T-cell (primary cell): ENCODE measurements around the gene PRR5. TPM values are rescaled to one million over a fixed set of nuclear protein-coding genes. Genes with fewer than 3 reads are reported as not detected.

ENCODE experiments used
- ATAC-seq, 4 experiments: fragments of 200-7000 bp in 3 of 4; fragments of 150-1000 bp in 1 of 4; cut with Tn5 transposase; replicated peaks in 1 of 4; 1 replicate in 3 of 4; 2 replicates in 1 of 4; pipeline ENCODE4 v1.10.0; 2021; ENCODE audit warnings: moderate library complexity in 3 of 4, mild to moderate bottlenecking in 2 of 4, moderate number of reproducible peaks in 1 of 4
- CTCF ChIA-PET, 2 donors: fragments of 300-600 bp; sonication (Branson Sonifier 250); formaldehyde crosslinking; loops; one replicate each; lab custom pipeline; 2022; ENCODE audit warnings: antibody characterized with exemption in 2 of 2; lab: Charles Lee
- POLR2A ChIA-PET, 2 donors: fragments of 300-600 bp; sonication (Branson Sonifier 250); formaldehyde crosslinking; loops; one replicate each; lab custom pipeline; 2022; ENCODE audit warnings: antibody characterized with exemption in 2 of 2; lab: Charles Lee
- DNase-seq, 35 experiments: peaks; one replicate each; pipeline versions ENCODE4 v3.0.0 to v3.0.0-alpha.2; 2013 to 2023
- H3K27ac ChIP-seq: one replicate; pipeline ENCODE4 v1.5.1; 2013; ENCODE audit warnings: low read length
- H3K27me3 ChIP-seq, 2 experiments: replicated peaks in 1 of 2; 1 replicate in 1 of 2; 2 replicates in 1 of 2; pipeline versions ENCODE4 v1.6.1 to v1.7.0; 2013; ENCODE audit warnings: low read length in 1 of 2, mixed read lengths in 1 of 2; ENCODE audit not compliant: control insufficient read depth in 2 of 2, insufficient read depth in 2 of 2; ENCODE audit errors: extremely low read depth in 1 of 2
- H3K36me3 ChIP-seq, 2 donors: 1 replicate in 1 of 2; 2 replicates in 1 of 2; pipeline versions ENCODE4 v1.6.1 to v1.7.0; 2013; ENCODE audit warnings: low read length in 1 of 2; ENCODE audit not compliant: control insufficient read depth in 2 of 2, insufficient read depth in 1 of 2; ENCODE audit errors: extremely low read depth in 1 of 2
- H3K4me1 ChIP-seq, 2 experiments: 1 replicate in 1 of 2; 2 replicates in 1 of 2; pipeline versions ENCODE4 v1.6.1 to v1.7.0; 2013; ENCODE audit warnings: low read length in 2 of 2, mixed read lengths in 1 of 2; ENCODE audit not compliant: insufficient read depth in 2 of 2, control insufficient read depth in 1 of 2; ENCODE audit errors: extremely low read depth in 1 of 2
- H3K4me3 ChIP-seq, 2 donors: 1 replicate in 1 of 2; 2 replicates in 1 of 2; pipeline versions ENCODE4 v1.5.1 to v1.7.0; 2013; ENCODE audit warnings: mild to moderate bottlenecking in 2 of 2, low read length in 1 of 2, moderate library complexity in 1 of 2; ENCODE audit not compliant: control insufficient read depth in 1 of 2; ENCODE audit errors: extremely low read depth in 1 of 2
- H3K9me3 ChIP-seq: 2 replicates; pipeline ENCODE4 v1.7.0; 2013
- H3K27ac Mint-ChIP-seq, 2 donors: one replicate each; pipeline ENCODE4 v1.8.0; 2020 to 2021; ENCODE audit warnings: mild to moderate bottlenecking in 2 of 2, mixed read lengths in 2 of 2
- H3K27me3 Mint-ChIP-seq, 2 donors: one replicate each; pipeline ENCODE4 v1.8.0; 2021 to 2022; ENCODE audit warnings: mixed read lengths in 2 of 2
- H3K36me3 Mint-ChIP-seq: one replicate; pipeline ENCODE4 v1.8.0; 2021; ENCODE audit warnings: mixed read lengths
- H3K4me1 Mint-ChIP-seq, 3 donors: one replicate each; pipeline ENCODE4 v1.8.0; 2020 to 2022; ENCODE audit warnings: mixed read lengths in 3 of 3, mild to moderate bottlenecking in 1 of 3
- H3K4me3 Mint-ChIP-seq, 3 donors: one replicate each; pipeline ENCODE4 v1.8.0; 2020 to 2022; ENCODE audit warnings: mild to moderate bottlenecking in 3 of 3, mixed read lengths in 3 of 3, moderate library complexity in 3 of 3
- H3K9me3 Mint-ChIP-seq, 3 donors: one replicate each; pipeline ENCODE4 v1.8.0; 2020 to 2022; ENCODE audit warnings: mixed read lengths in 3 of 3
- WGBS: methylation state at CpG from one replicate; pipeline ENCODE4 v1.1.5; 2013; ENCODE audit warnings: missing lambda C conversion rate; ENCODE audit not compliant: insufficient coverage; 5-methylcytosine and 5-hydroxymethylcytosine counted together
- total RNA-seq, 35 experiments: library from RNA in 6 of 35; stranded (reverse) in 6 of 35; fragments of 120-200 nt in 1 of 35; gene quantifications; one replicate each; pipeline versions ENCODE4 v1.2.1 to v1.2.4 and lab custom pipeline; 2013 to 2026

Gene PRR5
- total RNA-seq, 5 donors from 2014 or later (not counting 1 experiment from before 2014, with no cell fraction given): 37.0 to 64.0 (median 58.7) TPM

DNA sequence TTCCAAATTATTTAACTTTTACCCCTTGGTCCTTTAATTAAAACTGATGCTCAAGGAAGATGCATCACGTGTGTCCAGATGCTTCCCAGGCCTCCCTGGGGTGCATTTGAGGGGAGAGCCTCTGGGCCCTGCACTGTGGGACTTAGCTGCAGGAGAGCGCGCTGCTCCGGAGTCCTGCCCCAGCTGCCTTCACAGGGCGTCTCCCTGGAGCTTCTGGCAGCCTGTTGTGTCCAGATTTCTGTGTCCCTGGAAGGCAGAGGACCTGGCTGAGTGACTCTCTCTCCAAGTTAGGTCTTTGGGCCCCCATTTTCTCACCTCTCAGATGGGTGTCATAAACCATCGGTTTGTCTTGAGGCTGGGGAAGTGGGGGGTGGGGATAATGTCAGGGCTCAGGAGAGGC is 53.4 kb downstream of the PRR5 start:
- POLR2A ChIA-PET: no interaction called here
- 71% methylated on average over 5 of the region's 6 CpGs for WGBS
- Mint-ChIP-seq H3K27me3 (peaks cover 59 to 71% of the 10 kb centered on the region in 2 donors), H3K4me3 (no peak overlapping the region), H3K9me3 (no peaks in the 10 kb centered on the region), H3K4me1 (peaks cover 0 to 7% (median 6%) of the 10 kb centered on the region in 3 donors), H3K27ac (no peak overlapping the region), H3K36me3 (no peaks in the 10 kb centered on the region)
- DNase-seq: no peak
- Histone ChIP-seq H3K27ac (no peak overlapping the region), H3K4me1 (peaks cover 0 to 9% of the 10 kb centered on the region in 2 experiments), H3K9me3 (no peaks in the 10 kb centered on the region), H3K36me3 (no peaks in the 10 kb centered on the region), H3K4me3 (no peak overlapping the region), H3K27me3 (peaks cover 17 to 69% of the 10 kb centered on the region in 2 experiments)
- CTCF ChIA-PET: no interaction called here
- no peak for ATAC-seq

GRCh38 chr22:44755956-44756361 is 54.0 kb downstream of the PRR5 start:
- Histone ChIP-seq H3K4me3 (no peak overlapping the region), H3K27ac (no peak overlapping the region), H3K36me3 (no peaks in the 10 kb centered on the region), H3K4me1 (peaks cover 0 to 9% of the 10 kb centered on the region in 2 experiments), H3K27me3 (peaks cover 17 to 68% of the 10 kb centered on the region in 2 experiments), H3K9me3 (no peaks in the 10 kb centered on the region)
- Mint-ChIP-seq H3K27me3 (peaks cover 57 to 68% of the 10 kb centered on the region in 2 donors), H3K4me1 (peaks cover 0 to 7% (median 6%) of the 10 kb centered on the region in 3 donors), H3K9me3 (no peaks in the 10 kb centered on the region), H3K27ac (no peak overlapping the region), H3K36me3 (no peaks in the 10 kb centered on the region), H3K4me3 (no peak overlapping the region)
- CTCF ChIA-PET: no interaction called here
- WGBS: 60% methylated on average over 8 of the region's 9 CpGs
- DNase-seq (no peak), ATAC-seq (no peak)
- POLR2A ChIA-PET: no interaction called here

GRCh38 chr22:44758344-44758973 is 56.5 kb downstream of the PRR5 start:
- no peak overlapping the region for H3K27ac Mint-ChIP-seq
- Histone ChIP-seq H3K27ac (no peak overlapping the region), H3K4me3 (no peak overlapping the region), H3K4me1 (no peaks in the 10 kb centered on the region), H3K27me3 (peaks cover 14 to 46% of the 10 kb centered on the region in 2 experiments), H3K9me3 (no peaks in the 10 kb centered on the region), H3K36me3 (no peaks in the 10 kb centered on the region)
- ChIA-PET POLR2A (no interaction called here), CTCF (no interaction called here)
- H3K9me3 Mint-ChIP-seq: peaks cover 5 to 7% (median 6%) of the 10 kb centered on the region in 3 donors
- no peak for ATAC-seq
- no peak for DNase-seq
- 75% methylated on average over 8 of the region's 11 CpGs for WGBS
- H3K4me3 Mint-ChIP-seq: no peak overlapping the region
- H3K4me1 Mint-ChIP-seq: no peaks in the 10 kb centered on the region
- H3K36me3 Mint-ChIP-seq: no peaks in the 10 kb centered on the region
- H3K27me3 Mint-ChIP-seq: peaks cover 46 to 51% of the 10 kb centered on the region in 2 donors

DNA sequence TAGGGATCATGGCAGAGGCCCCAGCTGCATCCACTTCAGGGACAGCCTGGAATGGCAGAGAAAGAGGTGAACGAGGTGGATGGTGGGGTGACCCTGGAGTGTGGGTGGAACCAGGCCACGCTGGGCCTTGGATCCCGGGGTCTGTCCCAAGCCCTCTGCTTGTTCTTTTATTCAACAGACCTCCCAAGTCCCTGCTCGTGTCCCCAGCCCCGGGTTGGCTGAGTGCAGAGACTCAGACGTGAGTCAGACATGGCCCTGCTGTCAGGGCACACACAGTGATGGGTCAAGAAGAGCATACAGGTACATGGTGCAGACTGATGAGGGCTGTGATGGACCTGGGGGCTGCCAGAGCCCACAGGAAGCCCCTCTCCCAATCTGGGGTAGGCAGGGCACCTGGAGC is 57.0 kb downstream of the PRR5 start:
- DNase-seq (no peak), ATAC-seq (no peak)
- Mint-ChIP-seq H3K4me3 (no peak overlapping the region), H3K27me3 (peaks cover 44 to 45% of the 10 kb centered on the region in 2 donors), H3K36me3 (no peaks in the 10 kb centered on the region), H3K9me3 (peaks cover 5 to 7% (median 6%) of the 10 kb centered on the region in 3 donors), H3K27ac (no peak overlapping the region), H3K4me1 (no peaks in the 10 kb centered on the region)
- H3K4me3 ChIP-seq: no peak overlapping the region
- no peaks in the 10 kb centered on the region for H3K9me3 ChIP-seq
- H3K27me3 ChIP-seq: peaks cover 9 to 41% of the 10 kb centered on the region in 2 experiments
- H3K36me3 ChIP-seq: no peaks in the 10 kb centered on the region
- no peak overlapping the region for H3K27ac ChIP-seq
- ChIA-PET CTCF (no interaction called here), POLR2A (no interaction called here)
- H3K4me1 ChIP-seq: no peaks in the 10 kb centered on the region
- WGBS: 50% methylated on average over 3 of the region's 6 CpGs

DNA sequence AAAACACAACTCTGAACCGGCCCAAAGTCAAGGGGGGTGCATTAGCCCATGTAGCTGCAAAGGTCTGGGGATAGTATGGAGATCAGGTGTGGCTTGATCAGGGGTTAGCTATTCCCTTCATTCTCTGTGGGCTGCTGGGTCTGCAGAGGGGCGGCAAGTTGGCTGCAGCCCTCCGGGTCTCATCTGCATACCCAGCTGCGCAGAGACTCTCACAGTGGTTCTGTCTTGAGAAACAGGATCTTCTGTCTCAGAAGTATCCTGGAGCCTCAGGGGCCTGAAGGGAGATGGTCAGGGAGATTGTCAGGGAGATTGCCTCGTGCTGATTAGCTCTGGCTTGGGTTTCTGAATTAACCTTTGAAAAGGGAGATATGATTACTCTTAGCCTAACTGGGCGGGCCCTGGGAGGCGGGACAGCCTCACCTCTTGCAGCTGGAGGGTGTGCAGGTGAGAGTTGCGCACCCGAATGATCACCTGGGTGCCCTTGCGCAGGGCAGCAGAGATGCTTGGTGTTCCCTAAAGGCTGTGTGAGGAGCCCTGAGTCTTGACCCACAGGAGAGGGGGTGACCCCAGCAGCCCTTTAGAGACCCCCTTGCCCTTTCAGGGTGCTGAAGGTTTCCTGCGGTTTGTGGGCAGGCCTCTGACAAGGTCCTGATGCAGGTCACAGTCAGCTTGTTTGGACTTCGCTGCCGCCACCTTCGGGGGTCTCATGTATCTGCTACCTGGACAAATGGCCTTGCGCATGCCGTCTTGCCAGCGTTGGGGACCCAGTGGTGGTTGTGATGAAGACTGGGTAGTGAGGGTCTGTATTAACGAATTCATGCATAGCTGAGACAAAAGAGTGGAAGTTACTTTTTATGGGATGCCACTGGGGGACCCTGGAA is 57.7 kb downstream of the PRR5 start:
- ChIA-PET CTCF (interaction anchor here in 1 of 2 donors (0.5 kb wide), 1 partner anchor 924 kb away, joined by 6 read pairs; no protein-coding TSS in a partner anchor), POLR2A (no interaction called here)
- no peak overlapping the region for H3K27ac ChIP-seq
- Mint-ChIP-seq H3K9me3 (peaks cover 5 to 7% (median 6%) of the 10 kb centered on the region in 3 donors), H3K27ac (no peak overlapping the region), H3K27me3 (peaks cover 37 to 39% of the 10 kb centered on the region in 2 donors), H3K4me1 (no peaks in the 10 kb centered on the region), H3K36me3 (no peaks in the 10 kb centered on the region), H3K4me3 (no peak overlapping the region)
- DNase-seq: no peak
- H3K36me3 ChIP-seq: no peaks in the 10 kb centered on the region
- H3K9me3 ChIP-seq: no peaks in the 10 kb centered on the region
- WGBS: 88% methylated on average over 15 of the region's 18 CpGs
- peaks cover 2 to 34% of the 10 kb centered on the region in 2 experiments for H3K27me3 ChIP-seq
- H3K4me3 ChIP-seq: no peak overlapping the region
- no peaks in the 10 kb centered on the region for H3K4me1 ChIP-seq
- no peak for ATAC-seq

- H3K27me3 Mint-ChIP-seq: peaks cover 30 to 31% of the 10 kb centered on the region in 2 donors
- DNase-seq (no peak), ATAC-seq (no peak)
Measured at GRCh38 chr22:44760476-44760875, 58.5 kb downstream of the PRR5 start.

More at GRCh38 chr22:44760476-44760875, 58.5 kb downstream of the PRR5 start:
- H3K27ac Mint-ChIP-seq: no peak overlapping the region
- H3K4me1 Mint-ChIP-seq: no peaks in the 10 kb centered on the region
- CTCF ChIA-PET: interaction anchor here in 1 of 2 donors (0.5 kb wide), 1 partner anchor 923 kb away, joined by 6 read pairs; no protein-coding TSS in a partner anchor
- no CpG with 5 or more reads among the region's 5 CpGs for WGBS
- Histone ChIP-seq H3K9me3 (no peaks in the 10 kb centered on the region), H3K4me3 (no peak overlapping the region), H3K36me3 (no peaks in the 10 kb centered on the region), H3K27me3 (peaks cover 0 to 32% of the 10 kb centered on the region in 2 experiments), H3K4me1 (no peaks in the 10 kb centered on the region), H3K27ac (no peak overlapping the region)
- peaks cover 5 to 7% (median 6%) of the 10 kb centered on the region in 3 donors for H3K9me3 Mint-ChIP-seq
- H3K4me3 Mint-ChIP-seq: no peak overlapping the region
- POLR2A ChIA-PET: no interaction called here
- no peaks in the 10 kb centered on the region for H3K36me3 Mint-ChIP-seq
